AG04449 (cell line): ENCODE measurements around the gene APOD.
"Not testable (repeated sequence)": the region's sequence is repeated elsewhere in the genome, so short reads cannot be mapped to it uniquely, and the experiment has no call there.

Experiments
- CTCF ChIA-PET: fragments of 350-600 bp; formaldehyde crosslinking; extraction: SDS; loops from one replicate; lab custom pipeline; 2021; ENCODE audit warnings: antibody characterized with exemption; lab: Yijun Ruan, JAX
- POLR2A ChIA-PET: fragments of 400-600, 350-600 bp; formaldehyde crosslinking; extraction: SDS; loops from one replicate; lab custom pipeline; 2020; ENCODE audit warnings: antibody characterized with exemption, inconsistent platforms; lab: Yijun Ruan, JAX
- DNase-seq: peaks from one replicate; pipeline ENCODE4 v3.0.0-alpha.2; 2010; ENCODE audit warnings: low read depth, low spot score
- H3K4me3 ChIP-seq: 2 replicates; pipeline ENCODE4 v1.5.1; 2011; ENCODE audit warnings: low read depth, mild to moderate bottlenecking, control low read depth, low read length
- CTCF ChIP-seq: IDR thresholded peaks from one replicate; pipeline ENCODE4 v1.5.1; 2011; ENCODE audit warnings: mild to moderate bottlenecking, moderate library complexity, low read length, control low read depth, inconsistent platforms; ENCODE audit not compliant: insufficient read depth; ENCODE audit errors: missing control alignments

The APOD gene

GRCh38 chr3:195622523-195623170, 38.9 kb upstream of the APOD start:
- CTCF ChIA-PET, H3K4me3 ChIP-seq, POLR2A ChIA-PET, DNase-seq: not testable (repeated sequence)

- H3K4me3 ChIP-seq, CTCF ChIA-PET, POLR2A ChIA-PET, DNase-seq: not testable (repeated sequence)
These were observed 38.3 kb upstream of the APOD start for GRCh38 chr3:195622012-195622411.

- DNase-seq, CTCF ChIA-PET, POLR2A ChIA-PET, H3K4me3 ChIP-seq: not testable (repeated sequence)
These were observed 37.4 kb upstream of the APOD start for GRCh38 chr3:195621095-195621494.

- H3K4me3 ChIP-seq, POLR2A ChIA-PET, CTCF ChIA-PET: not testable (repeated sequence)
These were observed 36.7 kb upstream of the APOD start for GRCh38 chr3:195620476-195620875.

GRCh38 chr3:195619591-195620369, 36.0 kb upstream of the APOD start:
- H3K4me3 ChIP-seq, DNase-seq, CTCF ChIA-PET, POLR2A ChIA-PET: not testable (repeated sequence)

More at GRCh38 chr3:195620476-195620875, 36.7 kb upstream of the APOD start:
- not testable (repeated sequence) for DNase-seq

- POLR2A ChIA-PET, DNase-seq, CTCF ChIA-PET, H3K4me3 ChIP-seq: not testable (repeated sequence)
These were observed 34.3 kb upstream of the APOD start for GRCh38 chr3:195617784-195618659.

GRCh38 chr3:195617134-195617533, 33.4 kb upstream of the APOD start:
- POLR2A ChIA-PET, H3K4me3 ChIP-seq, CTCF ChIA-PET, DNase-seq: not testable (repeated sequence)

- no peak for TF ChIP-seq CTCF
- H3K4me3 ChIP-seq, result no peak overlapping the region
- DNase-seq, result no peak
- CTCF ChIA-PET, result no interaction called here
- POLR2A ChIA-PET, result no interaction called here
These were observed 32.9 kb upstream of the APOD start for GRCh38 chr3:195616681-195617080.

GRCh38 chr3:195615952-195616537, 32.3 kb upstream of the APOD start:
- POLR2A ChIA-PET, CTCF ChIA-PET, H3K4me3 ChIP-seq, DNase-seq: not testable (repeated sequence)

- POLR2A ChIA-PET, DNase-seq, CTCF ChIA-PET, H3K4me3 ChIP-seq: not testable (repeated sequence)
These were observed 31.1 kb upstream of the APOD start for GRCh38 chr3:195614672-195615504.
